A549 (cell line): Measurements from ENCODE around the gene KCNG1. TPM values are rescaled to one million over a fixed set of nuclear protein-coding genes. Genes with fewer than 3 reads are reported as not detected.

Source experiments
- ATAC-seq, 2 experiments: fragments of 200-7000 bp in 1 of 2; fragments of >200 bp in 1 of 2; cut with Nextera tagmentation in 1 of 2; cut with Tn5 transposase in 1 of 2; 3 replicates each; pipeline versions ENCODE4 v1.8.0 to v1.9.1; 2018 to 2020; ENCODE audit warnings: mild to moderate bottlenecking in 1 of 2, moderate library complexity in 1 of 2
- CTCF ChIA-PET: fragments of 300-600 bp; sonication (Branson Sonifier 250); formaldehyde crosslinking; extraction: SDS; loops from one replicate; lab custom pipeline; 2021; ENCODE audit warnings: antibody characterized with exemption, inconsistent platforms; lab: Yijun Ruan, JAX
- POLR2A ChIA-PET: fragments of 350-600 bp; formaldehyde crosslinking; extraction: SDS; loops from one replicate; lab custom pipeline; 2021; ENCODE audit warnings: antibody characterized with exemption, inconsistent platforms; lab: Yijun Ruan, JAX
- DNase-seq, 2 experiments: peaks; one replicate each; pipeline versions ENCODE4 v3.0.0 to v3.0.0-alpha.2; 2011 to 2016; ENCODE audit warnings: low read depth in 1 of 2, low spot score in 1 of 2
- FAIRE-seq: peaks from 2 replicates; lab custom pipeline; 2011; peaks lifted over from hg19 to GRCh38; lab: Jason Lieb, UNC
- H3K27ac ChIP-seq, 2 experiments: fragments of >200 bp; sonication (Bioruptor Twin); formaldehyde crosslinking; 3 replicates each; pipeline ENCODE4 v1.5.1; 2016 to 2017
- H3K4me1 ChIP-seq: fragments of >200 bp; sonication (Bioruptor Twin); formaldehyde crosslinking; 3 replicates; pipeline ENCODE4 v1.6.1; 2016
- H3K4me2 ChIP-seq: fragments of >200 bp; sonication (Bioruptor Twin); formaldehyde crosslinking; 3 replicates; pipeline ENCODE4 v1.6.1; 2016
- H3K4me3 ChIP-seq: fragments of >200 bp; sonication (Bioruptor Twin); formaldehyde crosslinking; 3 replicates; pipeline ENCODE4 v1.5.1; 2016
- H3K9me3 ChIP-seq: fragments of >200 bp; sonication (Bioruptor Twin); formaldehyde crosslinking; 3 replicates; pipeline ENCODE4 v1.6.1; 2016
- ATOH8 ChIP-seq: fragments of 250-450 bp; sonication (Bioruptor Pico); IDR thresholded peaks from 2 replicates; pipeline ENCODE4 v1.5.0; 2020; ENCODE audit warnings: low read depth, mild to moderate bottlenecking, moderate library complexity
- CHD2 ChIP-seq: fragments of 150-350 bp; IDR thresholded peaks from 2 replicates; pipeline ENCODE4 v1.6.1; 2014; ENCODE audit warnings: low read length; ENCODE audit not compliant: partially characterized antibody
- FOSB ChIP-seq: fragments of 250-450 bp; sonication (Bioruptor Pico); IDR thresholded peaks from 2 replicates; pipeline ENCODE4 v1.5.0; 2020; ENCODE audit warnings: mild to moderate bottlenecking, moderate library complexity
- FOSL2 ChIP-seq, 2 experiments: fragments of 450-650 bp in 1 of 2; fragments of >200 bp in 1 of 2; sonication (Bioruptor Twin) in 1 of 2; formaldehyde crosslinking; IDR thresholded peaks; 2 replicates each; pipeline versions ENCODE4 v1.5.0 to v1.6.1; 2016 to 2020; ENCODE audit warnings: mild to moderate bottlenecking in 1 of 2, moderate library complexity in 1 of 2
- HDAC2 ChIP-seq: fragments of 200-600 bp; sonication (generic); IDR thresholded peaks from 2 replicates; pipeline ENCODE4 v1.6.1; 2016
- HES2 ChIP-seq: fragments of >200 bp; sonication (Bioruptor Twin); formaldehyde crosslinking; IDR thresholded peaks from 2 replicates; pipeline ENCODE4 v1.6.1; 2016
- HOXB5 ChIP-seq: fragments of 250-450 bp; sonication (Bioruptor Pico); IDR thresholded peaks from 2 replicates; pipeline ENCODE4 v1.5.0; 2020; ENCODE audit warnings: mild to moderate bottlenecking, moderate library complexity
- NR3C1 ChIP-seq: fragments of >200 bp; sonication (Bioruptor Twin); formaldehyde crosslinking; IDR thresholded peaks from 3 replicates; pipeline ENCODE4 v1.6.1; 2017
- PBX3 ChIP-seq: IDR thresholded peaks from 2 replicates; pipeline ENCODE4 v1.6.1; 2012
- PHF8 ChIP-seq: fragments of 200-600 bp; sonication (generic); IDR thresholded peaks from 2 replicates; pipeline ENCODE4 v1.6.1; 2016; ENCODE audit warnings: low read depth, mild to moderate bottlenecking, antibody characterized with exemption, moderate library complexity, borderline replicate concordance
- POLR2A ChIP-seq: IDR thresholded peaks from 2 replicates; pipeline ENCODE4 v1.6.1; 2012; ENCODE audit warnings: mild to moderate bottlenecking, low read length
- POLR2AphosphoS2 ChIP-seq: conservative IDR thresholded peaks from 2 replicates; pipeline ENCODE4 v1.6.1; 2012; ENCODE audit warnings: low read length, improper control_type of control experiment, inconsistent platforms
- RARB ChIP-seq: fragments of 250-450 bp; sonication (Bioruptor Pico); IDR thresholded peaks from 2 replicates; pipeline ENCODE4 v1.8.0; 2021; ENCODE audit warnings: mild to moderate bottlenecking, moderate library complexity
- SREBF2 ChIP-seq: fragments of 450-650 bp; IDR thresholded peaks from 2 replicates; pipeline ENCODE4 v1.6.1; 2014; ENCODE audit warnings: mild to moderate bottlenecking, moderate library complexity
- TFCP2L1 ChIP-seq: fragments of 250-450 bp; sonication (Bioruptor Pico); IDR thresholded peaks from 2 replicates; pipeline ENCODE4 v1.5.0; 2021; ENCODE audit warnings: mild to moderate bottlenecking
- TP53 ChIP-seq: fragments of 250-450 bp; sonication (Bioruptor Pico); IDR thresholded peaks from 2 replicates; pipeline ENCODE4 v1.5.0; 2021; ENCODE audit warnings: mild to moderate bottlenecking, moderate library complexity
- USF2 ChIP-seq: fragments of 450-650 bp; IDR thresholded peaks from 2 replicates; pipeline ENCODE4 v1.6.1; 2014; ENCODE audit warnings: antibody characterized with exemption
- ZNF302 ChIP-seq: fragments of 250-450 bp; sonication (Bioruptor Pico); IDR thresholded peaks from 2 replicates; pipeline ENCODE4 v1.9.0; 2021; ENCODE audit warnings: inconsistent platforms, mild to moderate bottlenecking, moderate library complexity
- ZSCAN20 ChIP-seq: fragments of 250-450 bp; sonication (Bioruptor Pico); IDR thresholded peaks from 2 replicates; pipeline ENCODE4 v1.8.0; 2022; ENCODE audit warnings: mild to moderate bottlenecking, moderate library complexity
- WGBS: methylation state at CpG from one replicate; pipeline ENCODE4 v1.1.6; 2017; ENCODE audit errors: missing lambda C conversion rate; 5-methylcytosine and 5-hydroxymethylcytosine counted together
- polyA plus RNA-seq, 4 experiments: library from polyadenylated mRNA; depleted of rRNA in 3 of 4; stranded (reverse); fragments of >200 nt; fragmentation: RNase III in 1 of 4; extraction: RNeasy Plus Mini Kit Qiagen cat#74134 plus additional on column Dnase treatment in 1 of 4; gene quantifications; 2 replicates in 3 of 4; 3 replicates in 1 of 4; pipeline ENCODE4 v1.2.3, GENCODE V29; 2011 to 2017

KCNG1 gene
- polyA plus RNA-seq, 2 of the 4 experiments (the other 2 are of a cell fraction): 8.5 to 12.3 TPM

- CTCF ChIA-PET: interaction anchor here (0.9 to 2.2 kb wide), 2 partner anchors 15 to 25 kb away, joined by 3 to 7 read pairs; no protein-coding TSS in a partner anchor
- no peak for DNase-seq
These were observed 10.6 kb downstream of the KCNG1 start for GRCh38 chr20:51012357-51012756.

GRCh38 chr20:51011479-51011878, 11.4 kb downstream of the KCNG1 start:
- ChIA-PET POLR2A (no interaction called here), CTCF (interaction anchor here (2.2 to 2.9 kb wide), 2 partner anchors 24 to 296 kb away, joined by 7 to 8 read pairs; no protein-coding TSS in a partner anchor)
- no peak overlapping the region for H3K27ac ChIP-seq
- 85% methylated on average over 4 of the region's 4 CpGs for WGBS
- DNase-seq (no peak), FAIRE-seq (no peak), ATAC-seq (no peak)
- TF ChIP-seq TP53 (CRISPR knock-in tag): no peak
- TF ChIP-seq SREBF2: no peak
- H3K4me3 ChIP-seq: no peak overlapping the region
- H3K4me2 ChIP-seq: no peak overlapping the region
- H3K4me1 ChIP-seq: no peaks in the 10 kb centered on the region
- H3K9me3 ChIP-seq: no peaks in the 10 kb centered on the region

More at GRCh38 chr20:51012357-51012756, 10.6 kb downstream of the KCNG1 start:
- Histone ChIP-seq H3K4me3 (no peak overlapping the region), H3K9me3 (no peaks in the 10 kb centered on the region), H3K4me2 (no peak overlapping the region), H3K27ac (no peak overlapping the region), H3K4me1 (no peaks in the 10 kb centered on the region)
- POLR2A ChIA-PET: no interaction called here
- 74% methylated on average over 3 of the region's 3 CpGs for WGBS
- no peak for FAIRE-seq
- no peak for TF ChIP-seq CHD2
- no peak for ATAC-seq

- H3K4me3 ChIP-seq: no peak overlapping the region
- no peaks in the 10 kb centered on the region for H3K9me3 ChIP-seq
- DNase-seq: no peak
- H3K27ac ChIP-seq: no peak overlapping the region
- FAIRE-seq: no peak
- no peak for ATAC-seq
- no peaks in the 10 kb centered on the region for H3K4me1 ChIP-seq
- 88% methylated on average over 3 of the region's 3 CpGs for WGBS
- no peak overlapping the region for H3K4me2 ChIP-seq
- ChIA-PET POLR2A (no interaction called here), CTCF (interaction anchor here (0.6 to 2.9 kb wide), 3 partner anchors 23 to 362 kb away, joined by 3 to 8 read pairs (median 5); no protein-coding TSS in a partner anchor)
- TF ChIP-seq POLR2A: no peak
- TF ChIP-seq NR3C1: no peak
- no peak for TF ChIP-seq ZNF302 (CRISPR knock-in tag)
- TF ChIP-seq RARB (CRISPR knock-in tag): no peak
- TF ChIP-seq HES2: no peak
- no peak for TF ChIP-seq SREBF2
- TF ChIP-seq ATOH8 (CRISPR knock-in tag): no peak
- no peak for TF ChIP-seq ZSCAN20 (CRISPR knock-in tag)
- TF ChIP-seq POLR2AphosphoS2: no peak
- no peak for TF ChIP-seq HDAC2
- no peak for TF ChIP-seq FOSB (CRISPR knock-in tag)
- TF ChIP-seq PBX3: no peak
These were observed 12.0 kb downstream of the KCNG1 start for GRCh38 chr20:51010932-51011331.

GRCh38 chr20:51010043-51010365, 12.9 kb downstream of the KCNG1 start:
- TF ChIP-seq PHF8: no peak
- TF ChIP-seq HOXB5: no peak
- no peak for TF ChIP-seq TP53 (CRISPR knock-in tag)
- no peak for TF ChIP-seq FOSL2 (IDR thresholded peaks at IDR 0.05)
- TF ChIP-seq FOSL2 (CRISPR knock-in tag; IDR thresholded peaks at IDR 0.05): no peak
- TF ChIP-seq USF2: no peak
- no peak for TF ChIP-seq TFCP2L1
- Histone ChIP-seq H3K4me2 (no peak overlapping the region), H3K9me3 (no peaks in the 10 kb centered on the region), H3K27ac (no peak overlapping the region), H3K4me3 (no peak overlapping the region), H3K4me1 (no peaks in the 10 kb centered on the region)
- DNase-seq (no peak), FAIRE-seq (no peak), ATAC-seq (no peak)
- POLR2A ChIA-PET: no interaction called here
- WGBS: 89% methylated on average over 29 of the region's 33 CpGs
- CTCF ChIA-PET: interaction anchor here (1.5 to 2.9 kb wide), 2 partner anchors 297 to 362 kb away, joined by 5 to 8 read pairs; no protein-coding TSS in a partner anchor
